ENCODE data around the gene GPAM. TPM values are rescaled to one million over a fixed set of nuclear protein-coding genes. Genes with fewer than 3 reads are reported as not detected.

GPAM gene
- total and polyA plus RNA-seq, 4 donors: 35.5 to 214 (median 147) TPM

GRCh38 chr10:112136486-112137153, 46.9 kb downstream of the GPAM start (continued):
- TF ChIP-seq REST (IDR thresholded peaks at IDR 0.05): no peak

DNA sequence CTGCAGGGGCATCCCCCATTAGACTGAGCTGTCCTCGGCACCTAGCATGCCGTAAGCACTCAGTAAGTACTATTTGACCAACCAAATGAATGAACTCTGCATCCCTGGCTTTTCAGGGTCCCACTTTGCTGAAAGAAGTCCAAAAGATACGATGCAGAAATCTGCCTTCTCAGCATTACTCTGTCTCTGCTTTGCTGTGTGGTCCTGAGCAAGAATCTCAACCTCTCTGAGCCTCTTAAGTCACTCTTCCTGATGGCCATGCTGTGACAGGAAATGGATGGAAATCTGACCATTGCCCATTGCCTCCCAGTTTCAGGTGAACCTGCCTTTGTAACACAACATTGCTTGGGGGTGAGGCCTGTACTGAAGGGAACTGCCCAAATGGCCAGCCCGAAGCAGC, 48.0 kb downstream of the GPAM start:
- 77% methylated on average over 4 of the region's 4 CpGs for WGBS
- DNase-seq (ENCODE audit: low spot score): no peak
- H3K9ac ChIP-seq (ENCODE audit: low read depth in 1 of 2, low read length in 2 of 2): no peak overlapping the region

DNA sequence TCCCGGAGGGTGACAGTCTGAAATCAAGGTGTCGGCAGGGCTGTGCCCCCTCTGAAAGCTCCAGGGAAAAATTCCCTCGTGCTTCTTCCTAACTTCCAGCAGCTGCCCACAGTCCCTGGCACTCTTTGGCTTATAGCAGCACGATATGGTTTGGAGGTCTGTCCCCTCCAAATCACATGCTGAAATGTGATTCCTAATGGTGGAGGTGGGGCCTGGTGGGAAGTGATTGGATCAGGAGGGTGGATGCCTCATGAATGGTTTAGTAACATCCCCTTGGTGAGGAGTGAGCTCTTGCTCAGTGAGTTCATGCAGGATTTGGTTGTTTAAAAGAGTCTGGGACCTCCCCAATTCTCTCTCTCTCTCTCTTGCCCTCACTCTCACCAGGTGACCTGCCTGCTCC, 51.1 kb downstream of the GPAM start:
- no peak overlapping the region for H3K27ac ChIP-seq (ENCODE audit: low read depth in 1 of 2, low read length in 2 of 2)
- no peaks in the 10 kb centered on the region for H3K27me3 ChIP-seq (ENCODE audit: control insufficient read depth in 4 of 4, insufficient read depth in 4 of 4, low read length in 3 of 4)
- 76% methylated on average over 4 of the region's 4 CpGs for WGBS
- no peak overlapping the region for H3K9ac ChIP-seq (ENCODE audit: low read depth in 1 of 2, low read length in 2 of 2)
- H3K9me3 ChIP-seq (ENCODE audit: control insufficient read depth in 4 of 4, low read length in 3 of 4): no peaks in the 10 kb centered on the region
- TF ChIP-seq TAF1 (conservative IDR thresholded peaks at IDR 0.05) (no peak), ATF3 (IDR thresholded peaks at IDR 0.05) (no peak), CTCF (IDR thresholded peaks at IDR 0.05; ENCODE audit: low read depth, low read length, missing input control) (no peak), EGR1 (IDR thresholded peaks at IDR 0.05; ENCODE audit: low read depth in 2 of 2) (no peak), FOXA2 (IDR thresholded peaks at IDR 0.05) (no peak), NR2F2 (IDR thresholded peaks at IDR 0.05) (no peak), HNF4A (conservative IDR thresholded peaks at IDR 0.05) (no peak), HNF4G (IDR thresholded peaks at IDR 0.05) (no peak), SP1 (IDR thresholded peaks at IDR 0.05) (no peak), JUND (IDR thresholded peaks at IDR 0.05) (no peak), FOXA1 (IDR thresholded peaks at IDR 0.05) (no peak), RXRA (IDR thresholded peaks at IDR 0.05) (no peak)
- DNase-seq (ENCODE audit: low spot score): no peak
- H3K4me1 ChIP-seq (ENCODE audit: control insufficient read depth in 4 of 4, insufficient read depth in 4 of 4, low read length in 3 of 4): peaks cover 0 to 4% (median 0%) of the 10 kb centered on the region in 4 donors
- H3K36me3 ChIP-seq (ENCODE audit: control insufficient read depth in 4 of 4, insufficient read depth in 3 of 4, low read depth in 1 of 4, low read length in 3 of 4): no peaks in the 10 kb centered on the region
- H3K4me3 ChIP-seq (ENCODE audit: low read depth in 1 of 3, low read length in 3 of 3): no peak overlapping the region

More for the DNA sequence above, 48.0 kb downstream of the GPAM start:
- no peaks in the 10 kb centered on the region for H3K9me3 ChIP-seq (ENCODE audit: control insufficient read depth in 4 of 4, low read length in 3 of 4)
- no peak overlapping the region for H3K4me3 ChIP-seq (ENCODE audit: low read depth in 1 of 3, low read length in 3 of 3)
- no peak overlapping the region for H3K27ac ChIP-seq (ENCODE audit: low read depth in 1 of 2, low read length in 2 of 2)
- H3K36me3 ChIP-seq (ENCODE audit: control insufficient read depth in 4 of 4, insufficient read depth in 3 of 4, low read depth in 1 of 4, low read length in 3 of 4): no peaks in the 10 kb centered on the region
- TF ChIP-seq ATF3 (IDR thresholded peaks at IDR 0.05): no peak
- TF ChIP-seq HNF4G (IDR thresholded peaks at IDR 0.05): no peak
- no peaks in the 10 kb centered on the region for H3K4me1 ChIP-seq (ENCODE audit: control insufficient read depth in 4 of 4, insufficient read depth in 4 of 4, low read length in 3 of 4)
- no peaks in the 10 kb centered on the region for H3K27me3 ChIP-seq (ENCODE audit: control insufficient read depth in 4 of 4, insufficient read depth in 4 of 4, low read length in 3 of 4)

Data from liver (tissue), 9 donors.